ENCODE data around the gene ACOT2.

DNA sequence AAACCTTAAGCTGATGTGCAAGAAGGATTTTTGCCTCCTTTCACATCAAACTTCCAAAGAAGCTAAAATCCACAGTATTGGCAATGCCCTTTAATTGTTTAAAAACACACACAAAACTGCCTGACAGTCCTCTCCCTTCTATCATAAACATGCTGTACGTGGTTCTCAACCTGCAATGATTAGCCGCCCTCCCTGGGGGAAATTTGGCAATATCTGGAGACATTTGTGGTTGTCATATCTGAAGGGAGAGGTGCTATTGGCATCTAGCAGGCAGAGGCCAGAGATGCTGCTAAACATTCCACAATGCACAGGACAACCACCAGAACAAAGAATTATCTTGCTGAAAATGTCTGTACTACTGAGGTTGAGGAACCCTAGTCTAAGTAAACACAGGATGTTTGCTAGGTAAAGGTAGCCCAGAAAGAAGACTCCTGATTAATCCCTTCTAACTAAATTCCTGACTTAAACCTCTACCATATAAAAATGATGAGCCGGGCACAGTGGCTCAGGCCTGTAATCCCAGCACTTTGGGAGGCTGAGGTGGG lies 44.5 kb downstream of the ACOT2 start:
- TF ChIP-seq FOXM1 (IDR thresholded peaks at IDR 0.05; ENCODE audit: borderline replicate concordance) (no peak), HDGF (IDR thresholded peaks at IDR 0.05; ENCODE audit: borderline replicate concordance) (no peak)
